WTC11 (cell line): ENCODE data around the gene GTF2H3.

Experiments
- CREM ChIP-seq: sonication (generic); formaldehyde crosslinking; IDR thresholded peaks from 2 replicates; pipeline ENCODE4 v1.8.1; 2022; ENCODE audit warnings: mild to moderate bottlenecking, missing genetic modification reagents, moderate library complexity
- FOXP1 ChIP-seq: sonication (generic); formaldehyde crosslinking; IDR thresholded peaks from 2 replicates; pipeline ENCODE4 v1.8.0; 2022; ENCODE audit warnings: missing genetic modification reagents, mild to moderate bottlenecking, moderate library complexity, borderline replicate concordance
- JAZF1 ChIP-seq: fragments of 250-450 bp; sonication (Bioruptor Pico); IDR thresholded peaks from 2 replicates; pipeline ENCODE4 v1.9.0; 2021; ENCODE audit warnings: moderate library complexity, mild to moderate bottlenecking, inconsistent platforms
- TF ChIP-seq, protein P1 (sequence below): fragments of 200-600 bp; IDR thresholded peaks from 2 replicates; pipeline ENCODE4 v1.8.0; 2022; ENCODE audit warnings: antibody characterized with exemption
- TF ChIP-seq, protein P2 (sequence below): sonication (generic); formaldehyde crosslinking; conservative IDR thresholded peaks from 2 replicates; pipeline ENCODE4 v1.8.1; 2023; ENCODE audit warnings: mild to moderate bottlenecking, low read depth, missing genetic modification reagents, moderate library complexity
- TF ChIP-seq, protein P3 (sequence below): sonication (generic); formaldehyde crosslinking; IDR thresholded peaks from 2 replicates; pipeline ENCODE4 v1.8.0; 2022; ENCODE audit warnings: mild to moderate bottlenecking, missing genetic modification reagents
- TF ChIP-seq, protein P4 (sequence below): sonication (generic); formaldehyde crosslinking; IDR thresholded peaks from 2 replicates; pipeline ENCODE4 v1.8.0; 2022; ENCODE audit warnings: mild to moderate bottlenecking, missing genetic modification reagents
- TF ChIP-seq, protein P5 (sequence below): sonication (generic); formaldehyde crosslinking; IDR thresholded peaks from 2 replicates; pipeline ENCODE4 v1.8.0; 2022; ENCODE audit warnings: mild to moderate bottlenecking, missing genetic modification reagents
- TF ChIP-seq, protein P6 (sequence below): sonication (generic); formaldehyde crosslinking; IDR thresholded peaks from 2 replicates; pipeline ENCODE4 v1.8.1; 2022; ENCODE audit warnings: low read depth, missing genetic modification reagents, borderline replicate concordance
- TF ChIP-seq, protein P7 (sequence below): sonication (generic); formaldehyde crosslinking; IDR thresholded peaks from 2 replicates; pipeline ENCODE4 v1.8.1; 2023; ENCODE audit warnings: mild to moderate bottlenecking, moderate library complexity, missing genetic modification reagents

DNA sequence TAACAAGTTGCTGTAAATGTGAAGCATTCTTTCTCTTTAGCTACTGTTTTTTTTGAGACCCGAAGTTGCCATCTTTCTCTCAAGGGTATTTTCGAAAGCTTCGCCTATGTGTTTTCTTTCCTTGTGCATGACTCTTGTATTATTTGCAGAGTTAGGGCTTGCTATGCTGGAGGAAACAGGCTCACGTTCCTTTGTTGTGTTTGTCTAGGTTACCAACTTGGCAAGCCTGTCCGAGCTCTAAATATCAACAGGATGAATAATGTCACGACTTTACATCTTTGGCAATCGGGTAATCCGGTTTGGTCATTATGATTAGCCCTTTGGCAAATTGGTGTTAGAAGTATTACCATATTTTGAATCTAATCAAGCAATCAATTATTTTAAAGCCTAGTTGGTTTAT is 62.6 kb downstream of the GTF2H3 start:
- TF ChIP-seq, protein P1, sequence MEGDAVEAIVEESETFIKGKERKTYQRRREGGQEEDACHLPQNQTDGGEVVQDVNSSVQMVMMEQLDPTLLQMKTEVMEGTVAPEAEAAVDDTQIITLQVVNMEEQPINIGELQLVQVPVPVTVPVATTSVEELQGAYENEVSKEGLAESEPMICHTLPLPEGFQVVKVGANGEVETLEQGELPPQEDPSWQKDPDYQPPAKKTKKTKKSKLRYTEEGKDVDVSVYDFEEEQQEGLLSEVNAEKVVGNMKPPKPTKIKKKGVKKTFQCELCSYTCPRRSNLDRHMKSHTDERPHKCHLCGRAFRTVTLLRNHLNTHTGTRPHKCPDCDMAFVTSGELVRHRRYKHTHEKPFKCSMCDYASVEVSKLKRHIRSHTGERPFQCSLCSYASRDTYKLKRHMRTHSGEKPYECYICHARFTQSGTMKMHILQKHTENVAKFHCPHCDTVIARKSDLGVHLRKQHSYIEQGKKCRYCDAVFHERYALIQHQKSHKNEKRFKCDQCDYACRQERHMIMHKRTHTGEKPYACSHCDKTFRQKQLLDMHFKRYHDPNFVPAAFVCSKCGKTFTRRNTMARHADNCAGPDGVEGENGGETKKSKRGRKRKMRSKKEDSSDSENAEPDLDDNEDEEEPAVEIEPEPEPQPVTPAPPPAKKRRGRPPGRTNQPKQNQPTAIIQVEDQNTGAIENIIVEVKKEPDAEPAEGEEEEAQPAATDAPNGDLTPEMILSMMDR, result no peak
- TF ChIP-seq, protein P2, sequence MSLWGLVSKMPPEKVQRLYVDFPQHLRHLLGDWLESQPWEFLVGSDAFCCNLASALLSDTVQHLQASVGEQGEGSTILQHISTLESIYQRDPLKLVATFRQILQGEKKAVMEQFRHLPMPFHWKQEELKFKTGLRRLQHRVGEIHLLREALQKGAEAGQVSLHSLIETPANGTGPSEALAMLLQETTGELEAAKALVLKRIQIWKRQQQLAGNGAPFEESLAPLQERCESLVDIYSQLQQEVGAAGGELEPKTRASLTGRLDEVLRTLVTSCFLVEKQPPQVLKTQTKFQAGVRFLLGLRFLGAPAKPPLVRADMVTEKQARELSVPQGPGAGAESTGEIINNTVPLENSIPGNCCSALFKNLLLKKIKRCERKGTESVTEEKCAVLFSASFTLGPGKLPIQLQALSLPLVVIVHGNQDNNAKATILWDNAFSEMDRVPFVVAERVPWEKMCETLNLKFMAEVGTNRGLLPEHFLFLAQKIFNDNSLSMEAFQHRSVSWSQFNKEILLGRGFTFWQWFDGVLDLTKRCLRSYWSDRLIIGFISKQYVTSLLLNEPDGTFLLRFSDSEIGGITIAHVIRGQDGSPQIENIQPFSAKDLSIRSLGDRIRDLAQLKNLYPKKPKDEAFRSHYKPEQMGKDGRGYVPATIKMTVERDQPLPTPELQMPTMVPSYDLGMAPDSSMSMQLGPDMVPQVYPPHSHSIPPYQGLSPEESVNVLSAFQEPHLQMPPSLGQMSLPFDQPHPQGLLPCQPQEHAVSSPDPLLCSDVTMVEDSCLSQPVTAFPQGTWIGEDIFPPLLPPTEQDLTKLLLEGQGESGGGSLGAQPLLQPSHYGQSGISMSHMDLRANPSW, result no peak
- TF ChIP-seq, protein P3, sequence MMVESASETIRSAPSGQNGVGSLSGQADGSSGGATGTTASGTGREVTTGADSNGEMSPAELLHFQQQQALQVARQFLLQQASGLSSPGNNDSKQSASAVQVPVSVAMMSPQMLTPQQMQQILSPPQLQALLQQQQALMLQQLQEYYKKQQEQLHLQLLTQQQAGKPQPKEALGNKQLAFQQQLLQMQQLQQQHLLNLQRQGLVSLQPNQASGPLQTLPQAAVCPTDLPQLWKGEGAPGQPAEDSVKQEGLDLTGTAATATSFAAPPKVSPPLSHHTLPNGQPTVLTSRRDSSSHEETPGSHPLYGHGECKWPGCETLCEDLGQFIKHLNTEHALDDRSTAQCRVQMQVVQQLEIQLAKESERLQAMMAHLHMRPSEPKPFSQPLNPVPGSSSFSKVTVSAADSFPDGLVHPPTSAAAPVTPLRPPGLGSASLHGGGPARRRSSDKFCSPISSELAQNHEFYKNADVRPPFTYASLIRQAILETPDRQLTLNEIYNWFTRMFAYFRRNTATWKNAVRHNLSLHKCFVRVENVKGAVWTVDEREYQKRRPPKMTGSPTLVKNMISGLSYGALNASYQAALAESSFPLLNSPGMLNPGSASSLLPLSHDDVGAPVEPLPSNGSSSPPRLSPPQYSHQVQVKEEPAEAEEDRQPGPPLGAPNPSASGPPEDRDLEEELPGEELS (CRISPR knock-in tag), result no peak
- no peak for TF ChIP-seq JAZF1 (CRISPR knock-in tag)
- TF ChIP-seq, protein P4, sequence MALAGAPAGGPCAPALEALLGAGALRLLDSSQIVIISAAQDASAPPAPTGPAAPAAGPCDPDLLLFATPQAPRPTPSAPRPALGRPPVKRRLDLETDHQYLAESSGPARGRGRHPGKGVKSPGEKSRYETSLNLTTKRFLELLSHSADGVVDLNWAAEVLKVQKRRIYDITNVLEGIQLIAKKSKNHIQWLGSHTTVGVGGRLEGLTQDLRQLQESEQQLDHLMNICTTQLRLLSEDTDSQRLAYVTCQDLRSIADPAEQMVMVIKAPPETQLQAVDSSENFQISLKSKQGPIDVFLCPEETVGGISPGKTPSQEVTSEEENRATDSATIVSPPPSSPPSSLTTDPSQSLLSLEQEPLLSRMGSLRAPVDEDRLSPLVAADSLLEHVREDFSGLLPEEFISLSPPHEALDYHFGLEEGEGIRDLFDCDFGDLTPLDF (CRISPR knock-in tag), result no peak
- TF ChIP-seq, protein P5, sequence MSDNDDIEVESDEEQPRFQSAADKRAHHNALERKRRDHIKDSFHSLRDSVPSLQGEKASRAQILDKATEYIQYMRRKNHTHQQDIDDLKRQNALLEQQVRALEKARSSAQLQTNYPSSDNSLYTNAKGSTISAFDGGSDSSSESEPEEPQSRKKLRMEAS (CRISPR knock-in tag), result no peak
- TF ChIP-seq, protein P6, sequence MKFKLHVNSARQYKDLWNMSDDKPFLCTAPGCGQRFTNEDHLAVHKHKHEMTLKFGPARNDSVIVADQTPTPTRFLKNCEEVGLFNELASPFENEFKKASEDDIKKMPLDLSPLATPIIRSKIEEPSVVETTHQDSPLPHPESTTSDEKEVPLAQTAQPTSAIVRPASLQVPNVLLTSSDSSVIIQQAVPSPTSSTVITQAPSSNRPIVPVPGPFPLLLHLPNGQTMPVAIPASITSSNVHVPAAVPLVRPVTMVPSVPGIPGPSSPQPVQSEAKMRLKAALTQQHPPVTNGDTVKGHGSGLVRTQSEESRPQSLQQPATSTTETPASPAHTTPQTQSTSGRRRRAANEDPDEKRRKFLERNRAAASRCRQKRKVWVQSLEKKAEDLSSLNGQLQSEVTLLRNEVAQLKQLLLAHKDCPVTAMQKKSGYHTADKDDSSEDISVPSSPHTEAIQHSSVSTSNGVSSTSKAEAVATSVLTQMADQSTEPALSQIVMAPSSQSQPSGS (CRISPR knock-in tag), result no peak
- no peak for TF ChIP-seq CREM (CRISPR knock-in tag)
- no peak for TF ChIP-seq FOXP1 (CRISPR knock-in tag)
- TF ChIP-seq, protein P7, sequence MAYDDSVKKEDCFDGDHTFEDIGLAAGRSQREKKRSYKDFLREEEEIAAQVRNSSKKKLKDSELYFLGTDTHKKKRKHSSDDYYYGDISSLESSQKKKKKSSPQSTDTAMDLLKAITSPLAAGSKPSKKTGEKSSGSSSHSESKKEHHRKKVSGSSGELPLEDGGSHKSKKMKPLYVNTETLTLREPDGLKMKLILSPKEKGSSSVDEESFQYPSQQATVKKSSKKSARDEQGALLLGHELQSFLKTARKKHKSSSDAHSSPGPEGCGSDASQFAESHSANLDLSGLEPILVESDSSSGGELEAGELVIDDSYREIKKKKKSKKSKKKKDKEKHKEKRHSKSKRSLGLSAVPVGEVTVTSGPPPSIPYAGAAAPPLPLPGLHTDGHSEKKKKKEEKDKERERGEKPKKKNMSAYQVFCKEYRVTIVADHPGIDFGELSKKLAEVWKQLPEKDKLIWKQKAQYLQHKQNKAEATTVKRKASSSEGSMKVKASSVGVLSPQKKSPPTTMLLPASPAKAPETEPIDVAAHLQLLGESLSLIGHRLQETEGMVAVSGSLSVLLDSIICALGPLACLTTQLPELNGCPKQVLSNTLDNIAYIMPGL, result no peak
